ENCODE measurements around the gene SUPT20HL2. TPM values are rescaled to one million over a fixed set of nuclear protein-coding genes. Genes with fewer than 3 reads are reported as not detected.

SUPT20HL2 gene
- total RNA-seq, 1 experiment from 2014 or later: not detected

GRCh38 chrX:24305905-24306304 is 8.0 kb downstream of the SUPT20HL2 start:
- no peak overlapping the region for H4K91ac ChIP-seq (ENCODE audit: insufficient read length, low read depth, low read length)
- no peak overlapping the region for H3K4me3 Mint-ChIP-seq

More at GRCh38 chrX:24305905-24306304, 8.0 kb downstream of the SUPT20HL2 start:
- no peak overlapping the region for H2BK20ac ChIP-seq (ENCODE audit: low read depth, low read length, poor library complexity, severe bottlenecking)
- no peak overlapping the region for H3K9ac ChIP-seq (ENCODE audit: extremely low read depth, insufficient read length, low read length)
- no peak overlapping the region for H3T11ph ChIP-seq (ENCODE audit: low read length)
- no peak overlapping the region for H4K5ac ChIP-seq (ENCODE audit: insufficient read length, low read depth, low read length)
- TF ChIP-seq CTCF (conservative IDR thresholded peaks at IDR 0.05): no peak
- H3K4me2 ChIP-seq (ENCODE audit: insufficient read depth, insufficient read length, low read length): no peak overlapping the region
- Mint-ChIP-seq H3K27me3 (ENCODE audit: low read depth) (no peaks in the 10 kb centered on the region), H3K9me3 (no peaks in the 10 kb centered on the region), H3K4me1 (peaks cover 15 to 25% of the 10 kb centered on the region in 2 experiments), H3K36me3 (ENCODE audit: insufficient read depth in 1 of 3, low read depth in 3 of 3) (no peaks in the 10 kb centered on the region), H3K27ac (no peak overlapping the region)
- no peak overlapping the region for H3K27ac ChIP-seq (ENCODE audit: insufficient read length, low read depth, low read length)
- H3K23ac ChIP-seq (ENCODE audit: insufficient read length, low read depth, low read length): no peak overlapping the region
- no peak overlapping the region for H2AFZ ChIP-seq (ENCODE audit: low read length)
- no peaks in the 10 kb centered on the region for H3K79me2 ChIP-seq (ENCODE audit: insufficient read depth, low read length)
- H3K9me3 ChIP-seq (ENCODE audit: control insufficient read depth, low read depth, low read length): no peaks in the 10 kb centered on the region
- H3K14ac ChIP-seq (ENCODE audit: insufficient read depth, low read length): no peak overlapping the region
- H2BK15ac ChIP-seq (ENCODE audit: low read depth, low read length): no peak overlapping the region
- H3K56ac ChIP-seq (ENCODE audit: insufficient read length, low read depth, low read length): no peak overlapping the region
- peaks cover 6% of the 10 kb centered on the region; the same call in 1 of the 2 replicates for H3K4me1 ChIP-seq (ENCODE audit: insufficient read depth, low read length)
- H4K20me1 ChIP-seq (ENCODE audit: control insufficient read depth, insufficient read depth, insufficient read length): no peaks in the 10 kb centered on the region
- no peak overlapping the region for H2BK5ac ChIP-seq (ENCODE audit: insufficient read length, low read length)
- H2AK5ac ChIP-seq (ENCODE audit: insufficient read length, low read length): no peak overlapping the region
- no peak overlapping the region for H3K4ac ChIP-seq (ENCODE audit: low read depth, low read length)
- no peak overlapping the region for H2BK12ac ChIP-seq (ENCODE audit: insufficient read length, low read depth, low read length)
- no peak for DNase-seq
- no peak overlapping the region for H2BK120ac ChIP-seq (ENCODE audit: low read depth, low read length, poor library complexity, severe bottlenecking)
- H3K23me2 ChIP-seq (ENCODE audit: insufficient read length, low read depth, low read length, poor library complexity, severe bottlenecking): no peaks in the 10 kb centered on the region
- no peak overlapping the region for H4K8ac ChIP-seq (replicated peaks; ENCODE audit: insufficient read length, low read depth, low read length)
- no peak overlapping the region for H3K18ac ChIP-seq (ENCODE audit: insufficient read length, low read depth, low read length)
- no CpG with 5 or more reads among the region's 7 CpGs for WGBS (ENCODE audit: extremely low coverage, insufficient read length, low lambda C conversion rate)
- H3K79me1 ChIP-seq (ENCODE audit: insufficient read depth, low read depth, low read length, poor library complexity, severe bottlenecking): no peaks in the 10 kb centered on the region
- H3K27me3 ChIP-seq (ENCODE audit: insufficient read depth, low read length): no peaks in the 10 kb centered on the region
